ENCODE measurements around the gene FAM118B. TPM values are rescaled to one million over a fixed set of nuclear protein-coding genes. Genes with fewer than 3 reads are reported as not detected.

FAM118B gene
- total RNA-seq, 2 experiments from 2014 or later = 1.0 to 1.8 TPM

- Histone ChIP-seq H3K27me3 (ENCODE audit: control insufficient read depth in 1 of 2, insufficient read depth in 2 of 2, low read length in 2 of 2) (no peaks in the 10 kb centered on the region), H3K9me3 (ENCODE audit: control insufficient read depth in 1 of 2, insufficient read depth in 1 of 2, low read length in 2 of 2) (no peaks in the 10 kb centered on the region), H3K27ac (ENCODE audit: low read depth in 1 of 2, low read length in 2 of 2) (peak overlapping the region; percentile 51 to 89), H3K4me3 (ENCODE audit: low read length) (peak overlapping the region; percentile 91), H3K36me3 (ENCODE audit: insufficient read depth, low read length) (peaks cover 15% of the 10 kb centered on the region), H3K4me1 (ENCODE audit: insufficient read depth, low read length) (peaks cover 39% of the 10 kb centered on the region)
- DNase-seq (peak in 2 of 14 experiments; percentile 44 to 51), ATAC-seq (ENCODE audit: poor library complexity) (no peak)
- Mint-ChIP-seq H3K4me1 (ENCODE audit: low read depth) (peaks cover 47% of the 10 kb centered on the region), H3K36me3 (ENCODE audit: low read depth) (peaks cover 42% of the 10 kb centered on the region), H3K4me3 (peak overlapping the region; percentile 87), H3K27ac (peak overlapping the region; percentile 85), H3K9me3 (no peaks in the 10 kb centered on the region), H3K27me3 (no peaks in the 10 kb centered on the region)
- ChIA-PET CTCF (interaction anchor here (0.6 to 1.3 kb wide), 2 partner anchors 35 to 90 kb away, joined by 3 to 4 read pairs; no protein-coding TSS in a partner anchor), POLR2A (interaction anchor here (0.6 to 3.0 kb wide), 12 partner anchors 9 to 402 kb away, joined by 3 to 34 read pairs (median 4); partner anchors contain the start of genes FAM118B, FOXRED1, PUS3 and RPUSD4)
- intact Hi-C loops (cut with DNase I, micrococcal nuclease) = loop anchor here (1.0 to 5.0 kb wide), 3 partner anchors 36 to 92 kb away; partner anchors contain the start of genes SRPRA (in 2 of the 2), FAM118B (in 1 of the 2), FOXRED1 (in 1 of the 2) and RPUSD4 (in 1 of the 2)
- TF ChIP-seq CTCF (IDR thresholded peaks at IDR 0.05) = no peak
Measured at GRCh38 chr11:126304457-126305075, 93.0 kb downstream of the FAM118B start.

GRCh38 chr11:126305699-126306098, 94.1 kb downstream of the FAM118B start:
- DNase-seq (peak in 2 of 14 experiments; percentile 27 to 34), ATAC-seq (ENCODE audit: poor library complexity) (no peak)
- ChIA-PET POLR2A (interaction anchor here (0.9 to 3.0 kb wide), 3 partner anchors 23 to 94 kb away, joined by 3 to 34 read pairs (median 6); partner anchors contain the start of genes FAM118B, FOXRED1, RPUSD4 and SRPRA), CTCF (no interaction called here)
- Mint-ChIP-seq H3K4me3 (peak overlapping the region; percentile 88), H3K9me3 (no peaks in the 10 kb centered on the region), H3K4me1 (ENCODE audit: low read depth) (peaks cover 59% of the 10 kb centered on the region), H3K27ac (peak overlapping the region; percentile 76), H3K36me3 (ENCODE audit: low read depth) (peaks cover 54% of the 10 kb centered on the region), H3K27me3 (no peaks in the 10 kb centered on the region)
- H3K9me3 ChIP-seq (ENCODE audit: control insufficient read depth in 1 of 2, insufficient read depth in 1 of 2, low read length in 2 of 2) = no peaks in the 10 kb centered on the region
- no peak for TF ChIP-seq CTCF (IDR thresholded peaks at IDR 0.05)
- peaks cover 44% of the 10 kb centered on the region for H3K4me1 ChIP-seq (ENCODE audit: insufficient read depth, low read length)
- H3K27ac ChIP-seq (ENCODE audit: low read depth in 1 of 2, low read length in 2 of 2) = no peak overlapping the region
- H3K4me3 ChIP-seq (ENCODE audit: low read length) = no peak overlapping the region
- no peaks in the 10 kb centered on the region for H3K27me3 ChIP-seq (ENCODE audit: control insufficient read depth in 1 of 2, insufficient read depth in 2 of 2, low read length in 2 of 2)
- intact Hi-C loops (cut with DNase I, micrococcal nuclease) = no loop called here
- H3K36me3 ChIP-seq (ENCODE audit: insufficient read depth, low read length) = peaks cover 26% of the 10 kb centered on the region

GRCh38 chr11:126307706-126308105, 96.1 kb downstream of the FAM118B start:
- ATAC-seq (ENCODE audit: poor library complexity) (no peak), DNase-seq (peak in 2 of 14 experiments; percentile 26 to 41)
- H3K27ac Mint-ChIP-seq = no peak overlapping the region
- CTCF ChIA-PET = no interaction called here
- Histone ChIP-seq H3K4me1 (ENCODE audit: insufficient read depth, low read length) (peaks cover 47% of the 10 kb centered on the region), H3K27ac (ENCODE audit: low read depth in 1 of 2, low read length in 2 of 2) (no peak overlapping the region), H3K4me3 (ENCODE audit: low read length) (no peak overlapping the region), H3K27me3 (ENCODE audit: control insufficient read depth in 1 of 2, insufficient read depth in 2 of 2, low read length in 2 of 2) (no peaks in the 10 kb centered on the region), H3K36me3 (ENCODE audit: insufficient read depth, low read length) (peaks cover 37% of the 10 kb centered on the region), H3K9me3 (ENCODE audit: control insufficient read depth in 1 of 2, insufficient read depth in 1 of 2, low read length in 2 of 2) (no peaks in the 10 kb centered on the region)
- TF ChIP-seq CTCF (IDR thresholded peaks at IDR 0.05) = no peak
- intact Hi-C loops (cut with DNase I, micrococcal nuclease) = no loop called here
- no peaks in the 10 kb centered on the region for H3K27me3 Mint-ChIP-seq
- H3K4me3 Mint-ChIP-seq = no peak overlapping the region
- peaks cover 68% of the 10 kb centered on the region for H3K36me3 Mint-ChIP-seq (ENCODE audit: low read depth)
- H3K9me3 Mint-ChIP-seq = no peaks in the 10 kb centered on the region
- H3K4me1 Mint-ChIP-seq (ENCODE audit: low read depth) = peaks cover 60% of the 10 kb centered on the region
- POLR2A ChIA-PET = no interaction called here

All from CD4-positive, alpha-beta T cell (primary cell).